ENCODE measurements around the gene SESTD1. TPM values are rescaled to one million over a fixed set of nuclear protein-coding genes. Genes with fewer than 3 reads are reported as not detected.

SESTD1 gene
- total and polyA plus RNA-seq, 2 of the 13 experiments (the other 11 are each of a cell fraction or from before 2014, with no cell fraction given) = 74.4 to 101 TPM

DNA sequence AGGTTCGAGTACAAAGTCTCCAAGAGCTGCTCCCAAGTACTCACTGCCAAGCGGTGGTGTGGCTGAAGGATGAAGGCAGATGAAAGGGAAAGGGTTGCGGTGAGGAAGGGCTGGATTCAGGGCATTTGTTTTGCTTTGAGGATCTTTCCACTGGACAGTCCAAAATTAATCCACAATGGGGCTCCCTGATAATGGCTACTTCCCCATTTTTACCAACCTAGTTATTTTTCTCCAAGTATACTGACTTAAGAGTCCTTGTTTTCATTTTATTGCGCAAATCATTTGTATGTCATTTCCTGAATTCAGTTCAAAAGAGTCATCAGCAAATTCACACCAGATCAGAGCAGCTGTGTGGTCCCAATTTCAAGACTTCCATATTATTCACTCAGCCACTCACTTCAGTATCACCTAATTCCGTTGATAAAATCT lies 464 bp upstream of the SESTD1 start (continued):
- TF ChIP-seq, protein P1, sequence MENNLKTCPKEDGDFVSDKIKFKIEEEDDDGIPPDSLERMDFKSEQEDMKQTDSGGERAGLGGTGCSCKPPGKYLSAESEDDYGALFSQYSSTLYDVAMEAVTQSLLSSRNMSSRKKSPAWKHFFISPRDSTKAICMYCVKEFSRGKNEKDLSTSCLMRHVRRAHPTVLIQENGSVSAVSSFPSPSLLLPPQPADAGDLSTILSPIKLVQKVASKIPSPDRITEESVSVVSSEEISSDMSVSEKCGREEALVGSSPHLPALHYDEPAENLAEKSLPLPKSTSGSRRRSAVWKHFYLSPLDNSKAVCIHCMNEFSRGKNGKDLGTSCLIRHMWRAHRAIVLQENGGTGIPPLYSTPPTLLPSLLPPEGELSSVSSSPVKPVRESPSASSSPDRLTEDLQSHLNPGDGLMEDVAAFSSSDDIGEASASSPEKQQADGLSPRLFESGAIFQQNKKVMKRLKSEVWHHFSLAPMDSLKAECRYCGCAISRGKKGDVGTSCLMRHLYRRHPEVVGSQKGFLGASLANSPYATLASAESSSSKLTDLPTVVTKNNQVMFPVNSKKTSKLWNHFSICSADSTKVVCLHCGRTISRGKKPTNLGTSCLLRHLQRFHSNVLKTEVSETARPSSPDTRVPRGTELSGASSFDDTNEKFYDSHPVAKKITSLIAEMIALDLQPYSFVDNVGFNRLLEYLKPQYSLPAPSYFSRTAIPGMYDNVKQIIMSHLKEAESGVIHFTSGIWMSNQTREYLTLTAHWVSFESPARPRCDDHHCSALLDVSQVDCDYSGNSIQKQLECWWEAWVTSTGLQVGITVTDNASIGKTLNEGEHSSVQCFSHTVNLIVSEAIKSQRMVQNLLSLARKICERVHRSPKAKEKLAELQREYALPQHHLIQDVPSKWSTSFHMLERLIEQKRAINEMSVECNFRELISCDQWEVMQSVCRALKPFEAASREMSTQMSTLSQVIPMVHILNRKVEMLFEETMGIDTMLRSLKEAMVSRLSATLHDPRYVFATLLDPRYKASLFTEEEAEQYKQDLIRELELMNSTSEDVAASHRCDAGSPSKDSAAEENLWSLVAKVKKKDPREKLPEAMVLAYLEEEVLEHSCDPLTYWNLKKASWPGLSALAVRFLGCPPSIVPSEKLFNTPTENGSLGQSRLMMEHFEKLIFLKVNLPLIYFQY (CRISPR knock-in tag; IDR thresholded peaks at IDR 0.05; ENCODE audit: borderline replicate concordance) = no peak
- TF ChIP-seq MAZ (IDR thresholded peaks at IDR 0.05; ENCODE audit: borderline replicate concordance, low read depth, low read length) (no peak), MAZ (CRISPR knock-in tag; IDR thresholded peaks at IDR 0.05; ENCODE audit: low read depth) (no peak), POLR2G (IDR thresholded peaks at IDR 0.05; ENCODE audit: low read depth, low read length) (no peak), RNF2 (conservative IDR thresholded peaks at IDR 0.05; ENCODE audit: low read depth) (peak; percentile 74; the same call in 1 of the 2 replicates), ZSCAN9 (CRISPR knock-in tag; IDR thresholded peaks at IDR 0.05; ENCODE audit: borderline replicate concordance) (no peak), RFXAP (CRISPR knock-in tag; IDR thresholded peaks at IDR 0.05; ENCODE audit: borderline replicate concordance) (no peak), BCL6 (CRISPR knock-in tag; IDR thresholded peaks at IDR 0.05) (no peak), ZEB1 (IDR thresholded peaks at IDR 0.05; ENCODE audit: insufficient replicate concordance, low read depth) (no peak), ZNF709 (CRISPR knock-in tag; IDR thresholded peaks at IDR 0.05) (no peak), ZNF7 (CRISPR knock-in tag; IDR thresholded peaks at IDR 0.05) (no peak), HDAC2 (CRISPR knock-in tag; IDR thresholded peaks at IDR 0.05) (peak; percentile 19), SIN3A (IDR thresholded peaks at IDR 0.05; ENCODE audit: borderline replicate concordance, low read depth, low read length) (no peak), RBM22 (optimal IDR thresholded peaks at IDR 0.05; ENCODE audit: low read length) (no peak), ZNF562 (CRISPR knock-in tag; IDR thresholded peaks at IDR 0.05; ENCODE audit: borderline replicate concordance) (no peak)
- TF ChIP-seq, protein P2, sequence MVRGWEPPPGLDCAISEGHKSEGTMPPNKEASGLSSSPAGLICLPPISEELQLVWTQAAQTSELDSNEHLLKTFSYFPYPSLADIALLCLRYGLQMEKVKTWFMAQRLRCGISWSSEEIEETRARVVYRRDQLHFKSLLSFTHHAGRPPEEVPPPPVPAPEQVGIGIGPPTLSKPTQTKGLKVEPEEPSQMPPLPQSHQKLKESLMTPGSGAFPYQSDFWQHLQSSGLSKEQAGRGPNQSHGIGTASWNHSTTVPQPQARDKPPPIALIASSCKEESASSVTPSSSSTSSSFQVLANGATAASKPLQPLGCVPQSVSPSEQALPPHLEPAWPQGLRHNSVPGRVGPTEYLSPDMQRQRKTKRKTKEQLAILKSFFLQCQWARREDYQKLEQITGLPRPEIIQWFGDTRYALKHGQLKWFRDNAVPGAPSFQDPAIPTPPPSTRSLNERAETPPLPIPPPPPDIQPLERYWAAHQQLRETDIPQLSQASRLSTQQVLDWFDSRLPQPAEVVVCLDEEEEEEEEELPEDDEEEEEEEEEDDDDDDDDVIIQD (CRISPR knock-in tag; IDR thresholded peaks at IDR 0.05; ENCODE audit: low read depth) = no peak
- TF ChIP-seq, protein P3, sequence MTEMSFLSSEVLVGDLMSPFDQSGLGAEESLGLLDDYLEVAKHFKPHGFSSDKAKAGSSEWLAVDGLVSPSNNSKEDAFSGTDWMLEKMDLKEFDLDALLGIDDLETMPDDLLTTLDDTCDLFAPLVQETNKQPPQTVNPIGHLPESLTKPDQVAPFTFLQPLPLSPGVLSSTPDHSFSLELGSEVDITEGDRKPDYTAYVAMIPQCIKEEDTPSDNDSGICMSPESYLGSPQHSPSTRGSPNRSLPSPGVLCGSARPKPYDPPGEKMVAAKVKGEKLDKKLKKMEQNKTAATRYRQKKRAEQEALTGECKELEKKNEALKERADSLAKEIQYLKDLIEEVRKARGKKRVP (CRISPR knock-in tag; IDR thresholded peaks at IDR 0.05) = no peak
- TF ChIP-seq, protein P4, sequence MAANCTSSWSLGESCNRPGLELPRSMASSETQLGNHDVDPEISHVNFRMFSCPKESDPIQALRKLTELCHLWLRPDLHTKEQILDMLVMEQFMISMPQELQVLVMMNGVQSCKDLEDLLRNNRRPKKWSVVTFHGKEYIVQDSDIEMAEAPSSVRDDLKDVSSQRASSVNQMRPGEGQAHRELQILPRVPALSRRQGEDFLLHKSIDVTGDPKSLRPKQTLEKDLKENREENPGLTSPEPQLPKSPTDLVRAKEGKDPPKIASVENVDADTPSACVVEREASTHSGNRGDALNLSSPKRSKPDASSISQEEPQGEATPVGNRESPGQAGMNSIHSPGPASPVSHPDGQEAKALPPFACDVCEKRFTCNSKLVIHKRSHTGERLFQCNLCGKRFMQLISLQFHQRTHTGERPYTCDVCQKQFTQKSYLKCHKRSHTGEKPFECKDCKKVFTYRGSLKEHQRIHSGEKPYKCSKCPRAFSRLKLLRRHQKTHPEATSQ (CRISPR knock-in tag; IDR thresholded peaks at IDR 0.05; ENCODE audit: borderline replicate concordance) = peak; percentile 8; the same call in 1 of the 2 replicates
- TF ChIP-seq, protein P5, sequence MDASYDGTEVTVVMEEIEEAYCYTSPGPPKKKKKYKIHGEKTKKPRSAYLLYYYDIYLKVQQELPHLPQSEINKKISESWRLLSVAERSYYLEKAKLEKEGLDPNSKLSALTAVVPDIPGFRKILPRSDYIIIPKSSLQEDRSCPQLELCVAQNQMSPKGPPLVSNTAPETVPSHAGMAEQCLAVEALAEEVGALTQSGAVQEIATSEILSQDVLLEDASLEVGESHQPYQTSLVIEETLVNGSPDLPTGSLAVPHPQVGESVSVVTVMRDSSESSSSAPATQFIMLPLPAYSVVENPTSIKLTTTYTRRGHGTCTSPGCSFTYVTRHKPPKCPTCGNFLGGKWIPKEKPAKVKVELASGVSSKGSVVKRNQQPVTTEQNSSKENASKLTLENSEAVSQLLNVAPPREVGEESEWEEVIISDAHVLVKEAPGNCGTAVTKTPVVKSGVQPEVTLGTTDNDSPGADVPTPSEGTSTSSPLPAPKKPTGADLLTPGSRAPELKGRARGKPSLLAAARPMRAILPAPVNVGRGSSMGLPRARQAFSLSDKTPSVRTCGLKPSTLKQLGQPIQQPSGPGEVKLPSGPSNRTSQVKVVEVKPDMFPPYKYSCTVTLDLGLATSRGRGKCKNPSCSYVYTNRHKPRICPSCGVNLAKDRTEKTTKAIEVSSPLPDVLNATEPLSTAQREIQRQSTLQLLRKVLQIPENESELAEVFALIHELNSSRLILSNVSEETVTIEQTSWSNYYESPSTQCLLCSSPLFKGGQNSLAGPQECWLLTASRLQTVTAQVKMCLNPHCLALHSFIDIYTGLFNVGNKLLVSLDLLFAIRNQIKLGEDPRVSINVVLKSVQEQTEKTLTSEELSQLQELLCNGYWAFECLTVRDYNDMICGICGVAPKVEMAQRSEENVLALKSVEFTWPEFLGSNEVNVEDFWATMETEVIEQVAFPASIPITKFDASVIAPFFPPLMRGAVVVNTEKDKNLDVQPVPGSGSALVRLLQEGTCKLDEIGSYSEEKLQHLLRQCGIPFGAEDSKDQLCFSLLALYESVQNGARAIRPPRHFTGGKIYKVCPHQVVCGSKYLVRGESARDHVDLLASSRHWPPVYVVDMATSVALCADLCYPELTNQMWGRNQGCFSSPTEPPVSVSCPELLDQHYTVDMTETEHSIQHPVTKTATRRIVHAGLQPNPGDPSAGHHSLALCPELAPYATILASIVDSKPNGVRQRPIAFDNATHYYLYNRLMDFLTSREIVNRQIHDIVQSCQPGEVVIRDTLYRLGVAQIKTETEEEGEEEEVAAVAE (CRISPR knock-in tag; IDR thresholded peaks at IDR 0.05; ENCODE audit: borderline replicate concordance) = no peak

Measured in HepG2 (cell line).